ENCODE results near the gene SYT11.

DNA sequence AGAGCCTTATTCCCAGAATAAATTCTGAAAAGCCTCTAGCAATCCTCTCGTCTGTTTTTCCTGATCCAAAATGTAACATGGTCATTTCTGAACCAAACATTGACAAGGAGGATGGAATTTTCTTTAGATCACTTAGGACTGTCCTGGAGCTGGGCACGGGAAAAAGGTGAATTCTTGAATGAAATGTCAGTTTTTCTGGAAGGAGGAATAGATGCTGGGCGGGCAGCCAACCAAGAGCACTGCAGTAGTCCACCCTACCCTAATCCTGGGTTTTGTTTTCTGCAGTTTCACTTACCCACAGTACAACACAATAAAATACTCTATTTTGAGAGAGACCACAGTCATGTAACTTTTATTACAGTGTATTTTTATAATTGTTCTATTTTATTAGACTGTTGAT, 30.9 kb downstream of the SYT11 start:
- TF ChIP-seq CTCF (IDR thresholded peaks at IDR 0.05) (no peak), POLR2A (IDR thresholded peaks at IDR 0.05) (no peak)
